HL-60 (cell line): ENCODE results near the gene MYBPC2.

Experiments
- CTCF ChIP-seq: IDR thresholded peaks from one replicate; pipeline ENCODE4 v1.5.1; 2011; ENCODE audit warnings: low read length, control low read depth, inconsistent platforms; ENCODE audit not compliant: insufficient read depth
- POLR2AphosphoS5 ChIP-seq: IDR thresholded peaks from 2 replicates; pipeline ENCODE4 v1.6.1; 2012; ENCODE audit warnings: low read depth

GRCh38 chr19:50413531-50413930 lies 19.2 kb upstream of the MYBPC2 start:
- TF ChIP-seq CTCF, result no peak
- no peak for TF ChIP-seq POLR2AphosphoS5
